ENCODE data around the gene TEDC1. TPM values are rescaled to one million over a fixed set of nuclear protein-coding genes. Genes with fewer than 3 reads are reported as not detected.

TEDC1 gene
- total RNA-seq, 1 experiment from 2014 or later: 30.3 TPM

DNA sequence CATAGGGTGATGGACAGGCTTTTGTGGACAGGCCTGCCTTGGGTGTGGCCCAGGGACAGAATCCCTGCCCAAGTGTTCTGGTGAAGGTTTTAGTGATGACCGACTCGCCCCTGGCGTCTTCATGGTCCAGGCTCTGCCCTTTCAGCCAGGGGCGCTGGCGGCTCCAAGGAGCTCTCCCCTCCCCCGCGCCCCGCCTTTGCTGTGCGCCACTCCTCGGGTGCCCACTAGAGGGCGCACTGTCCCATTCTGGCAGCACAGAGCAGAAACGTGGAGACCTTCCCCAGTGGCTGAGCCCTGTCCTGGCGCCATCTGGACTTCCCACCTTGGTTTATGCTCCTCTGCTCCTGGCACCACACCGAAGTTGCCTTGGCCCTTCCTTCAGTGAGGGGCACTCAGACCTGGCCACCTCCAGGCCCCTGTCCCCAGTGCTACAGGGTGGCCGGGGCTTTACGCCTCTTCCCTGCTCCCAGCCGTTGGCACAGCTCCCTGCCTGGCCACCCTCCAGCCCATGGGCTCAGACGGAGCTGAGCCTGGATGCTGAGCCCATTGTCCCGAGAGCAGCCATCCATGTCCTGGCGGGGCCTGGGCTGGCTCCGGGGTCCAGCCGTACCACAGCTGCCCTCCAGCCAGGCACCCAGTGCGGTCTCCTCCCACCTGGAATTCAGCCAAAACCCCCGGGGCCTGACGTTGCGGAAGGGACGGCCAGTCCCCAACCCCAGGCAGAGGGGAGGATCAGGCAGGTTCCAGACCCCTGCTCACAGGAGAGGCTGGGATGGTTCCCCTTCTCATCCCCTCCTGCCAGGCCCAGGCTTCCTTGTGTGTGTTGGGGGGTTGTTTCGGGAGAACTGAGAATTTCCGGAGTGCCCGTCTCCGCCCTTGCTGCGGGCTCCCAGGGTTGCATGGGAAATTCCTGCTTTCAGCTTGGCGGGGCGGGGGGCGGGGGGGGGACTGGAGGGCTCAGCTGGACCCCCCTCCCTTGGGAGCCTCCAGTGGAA, 9.9 kb upstream of the TEDC1 start:
- POLR2A ChIA-PET: interaction anchor here (1.0 to 2.0 kb wide), 3 partner anchors 9 to 180 kb away, joined by 4 to 14 read pairs (median 7); partner anchors contain the start of gene BRF1
- H3K27ac Mint-ChIP-seq (ENCODE audit: unreplicated experiment): peak overlapping the region; percentile 96
- Histone ChIP-seq H3K9me3 (no peaks in the 10 kb centered on the region), H3K36me3 (ENCODE audit: control insufficient read depth, insufficient read depth, low read length) (no peaks in the 10 kb centered on the region), H3K27me3 (replicated peaks; ENCODE audit: control insufficient read depth, insufficient read depth, low read length) (no peaks in the 10 kb centered on the region; the same call in 1 of the 2 replicates), H3K4me3 (ENCODE audit: low read depth, low read length) (peak overlapping the region; percentile 32), H3K4me1 (peaks cover 26% of the 10 kb centered on the region)
- H3K36me3 Mint-ChIP-seq (ENCODE audit: insufficient read depth, unreplicated experiment): peaks cover 9% of the 10 kb centered on the region
- BruUV-seq (replicated peaks): no TSS peak
- intact Hi-C loops (cut with micrococcal nuclease; ENCODE audit: unreplicated experiment): loop anchor here (1.0 to 2.0 kb wide), 2 partner anchors 8 to 110 kb away; no protein-coding TSS in a partner anchor
- no peaks in the 10 kb centered on the region for H3K9me3 Mint-ChIP-seq (ENCODE audit: unreplicated experiment)
- TF ChIP-seq, protein P1, sequence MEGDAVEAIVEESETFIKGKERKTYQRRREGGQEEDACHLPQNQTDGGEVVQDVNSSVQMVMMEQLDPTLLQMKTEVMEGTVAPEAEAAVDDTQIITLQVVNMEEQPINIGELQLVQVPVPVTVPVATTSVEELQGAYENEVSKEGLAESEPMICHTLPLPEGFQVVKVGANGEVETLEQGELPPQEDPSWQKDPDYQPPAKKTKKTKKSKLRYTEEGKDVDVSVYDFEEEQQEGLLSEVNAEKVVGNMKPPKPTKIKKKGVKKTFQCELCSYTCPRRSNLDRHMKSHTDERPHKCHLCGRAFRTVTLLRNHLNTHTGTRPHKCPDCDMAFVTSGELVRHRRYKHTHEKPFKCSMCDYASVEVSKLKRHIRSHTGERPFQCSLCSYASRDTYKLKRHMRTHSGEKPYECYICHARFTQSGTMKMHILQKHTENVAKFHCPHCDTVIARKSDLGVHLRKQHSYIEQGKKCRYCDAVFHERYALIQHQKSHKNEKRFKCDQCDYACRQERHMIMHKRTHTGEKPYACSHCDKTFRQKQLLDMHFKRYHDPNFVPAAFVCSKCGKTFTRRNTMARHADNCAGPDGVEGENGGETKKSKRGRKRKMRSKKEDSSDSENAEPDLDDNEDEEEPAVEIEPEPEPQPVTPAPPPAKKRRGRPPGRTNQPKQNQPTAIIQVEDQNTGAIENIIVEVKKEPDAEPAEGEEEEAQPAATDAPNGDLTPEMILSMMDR (IDR thresholded peaks at IDR 0.05; ENCODE audit: insufficient read depth in 1 of 2, low read depth in 1 of 2, low read length in 1 of 2, severe bottlenecking in 1 of 2, unreplicated experiment in 1 of 2): peak; percentile 92 to 96
- CTCF ChIA-PET: interaction anchor here (0.5 to 1.9 kb wide), 19 partner anchors 9 to 729 kb away, joined by 3 to 57 read pairs (median 4); partner anchors contain the start of genes PACS2, SIVA1 and TEDC1
- peaks cover 7% of the 10 kb centered on the region for H3K27me3 Mint-ChIP-seq (ENCODE audit: insufficient read depth, unreplicated experiment)
- DNase-seq: peak; percentile 85 to 95
- H3K4me1 Mint-ChIP-seq (ENCODE audit: low read depth, unreplicated experiment): peaks cover 13% of the 10 kb centered on the region
- peak overlapping the region; percentile 78 for H3K4me3 Mint-ChIP-seq (ENCODE audit: unreplicated experiment)

DNA sequence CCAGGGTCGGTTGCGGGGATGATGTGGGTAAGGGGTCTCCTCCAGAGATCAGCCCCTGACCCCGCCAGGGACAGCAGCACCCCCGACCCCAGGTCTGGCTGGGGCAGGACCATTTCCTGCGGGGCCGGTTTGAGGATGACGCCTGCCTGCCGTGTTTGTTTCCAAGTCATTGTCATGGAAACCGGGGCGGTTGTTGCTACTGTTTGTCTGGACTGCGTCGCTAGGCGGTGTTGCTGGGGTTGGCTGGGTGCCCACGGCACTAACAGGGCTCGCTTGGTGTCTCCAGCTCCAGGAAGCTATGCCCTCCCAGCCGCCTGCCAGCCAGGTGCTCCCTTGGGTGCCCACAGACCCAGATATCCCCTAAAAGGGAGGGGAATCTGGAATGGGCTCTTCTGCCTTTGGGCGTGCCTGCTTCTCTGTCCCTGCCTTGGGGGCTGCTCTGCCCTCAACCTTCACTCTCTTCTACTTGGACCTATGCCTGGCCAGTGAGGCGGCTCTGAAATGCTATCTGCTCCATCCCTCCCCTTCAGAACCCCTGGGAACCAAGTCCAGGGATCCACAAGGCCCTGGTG, 9.1 kb upstream of the TEDC1 start:
- TF ChIP-seq, protein P1 (IDR thresholded peaks at IDR 0.05; ENCODE audit: insufficient read depth in 1 of 2, low read depth in 1 of 2, low read length in 1 of 2, severe bottlenecking in 1 of 2, unreplicated experiment in 1 of 2): no peak
- Mint-ChIP-seq H3K27me3 (ENCODE audit: insufficient read depth, unreplicated experiment) (peaks cover 7% of the 10 kb centered on the region), H3K9me3 (ENCODE audit: unreplicated experiment) (no peaks in the 10 kb centered on the region), H3K4me1 (ENCODE audit: low read depth, unreplicated experiment) (peaks cover 13% of the 10 kb centered on the region), H3K36me3 (ENCODE audit: insufficient read depth, unreplicated experiment) (peaks cover 7% of the 10 kb centered on the region), H3K4me3 (ENCODE audit: unreplicated experiment) (peak overlapping the region; percentile 78), H3K27ac (ENCODE audit: unreplicated experiment) (peak overlapping the region; percentile 96)
- Histone ChIP-seq H3K4me1 (peaks cover 31% of the 10 kb centered on the region), H3K27me3 (replicated peaks; ENCODE audit: control insufficient read depth, insufficient read depth, low read length) (no peaks in the 10 kb centered on the region; the same call in 1 of the 2 replicates), H3K9me3 (no peaks in the 10 kb centered on the region), H3K36me3 (ENCODE audit: control insufficient read depth, insufficient read depth, low read length) (no peaks in the 10 kb centered on the region), H3K4me3 (ENCODE audit: low read depth, low read length) (peak overlapping the region; percentile 21)
- POLR2A ChIA-PET: interaction anchor here (2.0 kb wide), 1 partner anchor 8 kb away, joined by 14 read pairs; no protein-coding TSS in a partner anchor
- BruUV-seq (replicated peaks): no TSS peak
- intact Hi-C loops (cut with micrococcal nuclease; ENCODE audit: unreplicated experiment): loop anchor here (1.0 to 2.0 kb wide), 2 partner anchors 7 to 111 kb away; no protein-coding TSS in a partner anchor
- DNase-seq: peak; percentile 89 to 92
- CTCF ChIA-PET: interaction anchor here (1.9 kb wide), 1 partner anchor 8 kb away, joined by 57 read pairs; the partner anchor contains the start of gene TEDC1

DNA sequence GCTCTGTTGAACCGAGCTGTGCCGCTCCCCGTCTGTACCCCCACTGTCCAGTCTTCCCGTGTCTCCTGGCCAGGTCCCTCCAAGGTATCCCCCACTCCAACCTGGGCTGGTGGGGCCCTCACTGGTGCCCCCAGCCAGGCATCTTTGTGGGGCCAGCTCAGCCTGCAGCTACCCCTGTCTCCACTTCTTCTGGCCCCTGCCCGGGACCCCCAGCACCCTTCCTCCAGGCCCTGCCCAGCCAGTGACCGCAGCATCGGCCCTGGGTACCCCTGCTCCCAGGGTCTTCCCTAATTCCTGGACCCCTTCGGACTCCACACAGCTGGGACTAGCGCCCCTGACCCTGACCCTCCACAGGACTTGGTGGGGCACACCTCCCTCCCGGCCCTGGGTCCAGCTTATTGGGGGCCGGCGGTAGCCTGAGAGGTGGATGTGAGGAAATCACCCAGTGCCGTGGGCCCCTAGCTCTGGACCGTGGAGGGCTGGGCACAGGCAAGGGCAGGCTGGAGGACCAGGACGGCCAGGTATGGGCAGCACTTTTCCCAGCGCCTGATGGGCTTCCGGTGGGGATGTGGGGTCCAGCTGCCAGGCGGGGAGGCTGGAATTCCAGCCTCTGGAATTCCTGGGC, 8.4 kb upstream of the TEDC1 start:
- H3K9me3 Mint-ChIP-seq (ENCODE audit: unreplicated experiment): no peaks in the 10 kb centered on the region
- peak overlapping the region; percentile 78 for H3K4me3 Mint-ChIP-seq (ENCODE audit: unreplicated experiment)
- H3K27ac Mint-ChIP-seq (ENCODE audit: unreplicated experiment): peak overlapping the region; percentile 96
- no peak for DNase-seq
- no peaks in the 10 kb centered on the region for H3K36me3 ChIP-seq (ENCODE audit: control insufficient read depth, insufficient read depth, low read length)
- H3K27me3 Mint-ChIP-seq (ENCODE audit: insufficient read depth, unreplicated experiment): peaks cover 4% of the 10 kb centered on the region
- POLR2A ChIA-PET: no interaction called here
- peaks cover 13% of the 10 kb centered on the region for H3K4me1 Mint-ChIP-seq (ENCODE audit: low read depth, unreplicated experiment)
- no peaks in the 10 kb centered on the region; the same call in 1 of the 2 replicates for H3K27me3 ChIP-seq (replicated peaks; ENCODE audit: control insufficient read depth, insufficient read depth, low read length)
- peaks cover 35% of the 10 kb centered on the region for H3K4me1 ChIP-seq
- intact Hi-C loops (cut with micrococcal nuclease; ENCODE audit: unreplicated experiment): no loop called here
- no peaks in the 10 kb centered on the region for H3K9me3 ChIP-seq
- H3K4me3 ChIP-seq (ENCODE audit: low read depth, low read length): no peak overlapping the region
- TF ChIP-seq, protein P1 (IDR thresholded peaks at IDR 0.05; ENCODE audit: insufficient read depth in 1 of 2, low read depth in 1 of 2, low read length in 1 of 2, severe bottlenecking in 1 of 2, unreplicated experiment in 1 of 2): no peak
- no TSS peak for BruUV-seq (replicated peaks)
- H3K36me3 Mint-ChIP-seq (ENCODE audit: insufficient read depth, unreplicated experiment): peaks cover 1% of the 10 kb centered on the region
- CTCF ChIA-PET: no interaction called here

Measured in Caco-2 (cell line).